Measurements from ENCODE around the gene CSTPP1.

CSTPP1 gene

GRCh38 chr11:46944356-46945075 is 8.0 kb downstream of the CSTPP1 start:
- no peak overlapping the region for H3K4me3 ChIP-seq (ENCODE audit: low read length)
- TF ChIP-seq, protein P1, sequence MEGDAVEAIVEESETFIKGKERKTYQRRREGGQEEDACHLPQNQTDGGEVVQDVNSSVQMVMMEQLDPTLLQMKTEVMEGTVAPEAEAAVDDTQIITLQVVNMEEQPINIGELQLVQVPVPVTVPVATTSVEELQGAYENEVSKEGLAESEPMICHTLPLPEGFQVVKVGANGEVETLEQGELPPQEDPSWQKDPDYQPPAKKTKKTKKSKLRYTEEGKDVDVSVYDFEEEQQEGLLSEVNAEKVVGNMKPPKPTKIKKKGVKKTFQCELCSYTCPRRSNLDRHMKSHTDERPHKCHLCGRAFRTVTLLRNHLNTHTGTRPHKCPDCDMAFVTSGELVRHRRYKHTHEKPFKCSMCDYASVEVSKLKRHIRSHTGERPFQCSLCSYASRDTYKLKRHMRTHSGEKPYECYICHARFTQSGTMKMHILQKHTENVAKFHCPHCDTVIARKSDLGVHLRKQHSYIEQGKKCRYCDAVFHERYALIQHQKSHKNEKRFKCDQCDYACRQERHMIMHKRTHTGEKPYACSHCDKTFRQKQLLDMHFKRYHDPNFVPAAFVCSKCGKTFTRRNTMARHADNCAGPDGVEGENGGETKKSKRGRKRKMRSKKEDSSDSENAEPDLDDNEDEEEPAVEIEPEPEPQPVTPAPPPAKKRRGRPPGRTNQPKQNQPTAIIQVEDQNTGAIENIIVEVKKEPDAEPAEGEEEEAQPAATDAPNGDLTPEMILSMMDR (conservative IDR thresholded peaks at IDR 0.05; ENCODE audit: low read depth, low read length), result no peak
- DNase-seq (ENCODE audit: low read depth), result no peak

DNA sequence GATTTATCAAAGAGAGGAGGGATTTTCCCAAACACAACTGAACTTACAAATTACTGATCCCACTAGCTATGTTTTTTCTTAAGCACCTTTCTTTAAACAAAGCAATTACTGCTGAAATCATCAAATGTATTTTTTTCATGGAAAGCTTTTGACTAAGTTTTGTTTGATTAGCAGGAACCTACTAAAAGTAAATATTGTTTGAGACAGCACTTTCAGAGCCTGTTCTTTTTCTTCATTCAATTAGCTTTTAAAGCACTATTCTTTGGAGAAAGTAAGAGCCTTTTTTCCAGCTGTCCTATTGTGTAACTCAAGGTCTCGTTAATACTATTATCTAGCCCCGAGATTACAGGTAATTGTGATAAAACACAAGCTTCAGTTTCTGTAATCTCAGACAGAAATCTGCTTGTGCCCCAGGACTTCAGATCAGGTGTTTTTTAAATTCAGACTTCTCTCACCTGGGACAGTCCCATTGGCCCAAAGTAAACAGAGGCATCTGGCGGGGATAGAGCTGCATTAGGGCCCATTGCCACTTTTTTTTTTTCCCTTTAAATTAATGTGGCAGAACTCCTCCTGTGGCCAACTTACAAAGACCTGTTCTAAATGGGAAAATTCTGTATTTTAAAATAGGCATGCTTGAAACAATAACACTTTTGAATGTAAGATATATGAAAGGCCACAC is 11.0 kb downstream of the CSTPP1 start:
- H3K4me3 ChIP-seq (ENCODE audit: low read length), result no peak overlapping the region
- TF ChIP-seq, protein P1 (conservative IDR thresholded peaks at IDR 0.05; ENCODE audit: low read depth, low read length), result no peak
- DNase-seq (ENCODE audit: low read depth), result no peak

DNA sequence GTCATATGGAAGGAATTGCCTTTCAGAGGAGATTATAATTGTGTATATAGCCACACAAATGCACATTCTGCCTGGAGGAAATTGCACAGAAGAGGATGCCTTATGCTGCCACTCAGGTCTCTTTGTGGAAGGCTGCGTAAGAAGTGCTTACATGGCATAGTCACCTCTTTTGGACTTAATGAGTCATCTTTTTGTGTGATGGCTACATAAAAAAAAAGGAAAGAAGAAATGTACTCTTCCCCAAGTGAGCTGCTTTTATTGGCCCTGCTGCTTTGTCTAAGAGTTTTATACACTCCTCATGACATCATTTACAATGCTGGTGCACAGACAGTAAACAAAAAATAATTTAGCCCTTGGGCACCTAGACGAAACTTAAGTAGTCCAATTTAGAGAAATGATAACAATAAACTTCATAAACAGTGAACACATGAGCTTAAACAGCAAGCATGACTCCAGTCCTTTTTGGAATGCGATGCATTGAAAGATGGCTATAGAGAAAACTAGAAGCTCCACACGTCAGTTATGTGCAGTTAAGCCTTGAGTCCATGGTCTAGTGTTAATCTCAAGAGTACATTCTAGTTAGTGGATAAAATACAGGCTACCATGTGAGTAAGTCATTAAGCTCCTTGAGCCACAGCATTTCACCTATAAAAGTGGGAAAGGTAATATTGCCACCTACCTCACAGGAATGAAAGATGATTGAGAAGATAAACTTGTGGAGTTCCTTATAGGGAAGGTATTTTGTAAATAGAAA is 12.0 kb downstream of the CSTPP1 start:
- TF ChIP-seq, protein P1 (conservative IDR thresholded peaks at IDR 0.05; ENCODE audit: low read depth, low read length), result no peak
- peak; percentile 38 for DNase-seq (ENCODE audit: low read depth)

DNA sequence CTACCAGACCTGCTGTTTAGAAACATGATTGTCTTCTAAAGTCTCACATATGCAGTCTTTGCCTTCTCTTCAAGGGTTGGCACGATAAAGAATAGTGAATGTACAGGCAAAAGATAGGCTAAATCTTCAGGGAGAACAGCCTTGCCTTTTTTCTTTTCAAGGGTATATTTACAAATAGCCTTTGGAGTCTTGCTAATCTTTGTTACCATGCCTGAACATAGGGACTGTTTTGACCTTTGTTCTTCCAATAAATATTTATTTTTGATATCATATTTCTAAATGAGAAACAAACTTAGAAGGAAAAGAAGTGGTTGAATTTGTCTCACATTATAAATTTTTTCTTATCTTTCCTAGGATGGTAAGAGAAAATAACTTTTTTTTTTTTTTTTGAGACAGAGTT is 12.7 kb downstream of the CSTPP1 start:
- no peak for DNase-seq (ENCODE audit: low read depth)
- TF ChIP-seq, protein P1 (conservative IDR thresholded peaks at IDR 0.05; ENCODE audit: low read depth, low read length), result no peak
- no peak overlapping the region for H3K4me3 ChIP-seq (ENCODE audit: low read length)

More for the DNA sequence above, 12.0 kb downstream of the CSTPP1 start:
- H3K4me3 ChIP-seq (ENCODE audit: low read length), result no peak overlapping the region

GRCh38 chr11:46951864-46952263 is 15.3 kb downstream of the CSTPP1 start:
- peak; percentile 58 for DNase-seq (ENCODE audit: low read depth)
- TF ChIP-seq, protein P1 (conservative IDR thresholded peaks at IDR 0.05; ENCODE audit: low read depth, low read length), result no peak

DNA sequence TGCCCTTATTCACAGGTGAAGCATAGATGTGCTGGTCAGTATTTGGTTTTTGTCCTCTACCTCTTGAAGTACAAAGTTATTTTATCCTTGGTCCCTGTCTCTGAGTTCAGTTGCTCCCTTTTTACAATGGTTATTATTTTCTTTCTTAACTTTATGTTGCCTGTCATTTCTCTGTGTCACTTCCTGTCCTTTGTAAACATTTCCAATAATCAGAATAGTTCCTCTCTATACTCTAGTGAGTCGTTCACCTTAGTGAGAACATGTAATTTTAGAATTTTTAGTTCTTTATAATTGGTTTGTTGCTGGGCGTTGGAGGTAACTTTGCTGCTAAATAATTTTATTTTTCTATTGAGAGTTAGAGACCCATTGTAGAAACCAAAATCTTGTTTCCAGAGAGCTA is 16.0 kb downstream of the CSTPP1 start:
- H3K4me3 ChIP-seq (ENCODE audit: low read length), result no peak overlapping the region
- DNase-seq (ENCODE audit: low read depth), result no peak
- TF ChIP-seq, protein P1 (conservative IDR thresholded peaks at IDR 0.05; ENCODE audit: low read depth, low read length), result no peak

More at GRCh38 chr11:46951864-46952263, 15.3 kb downstream of the CSTPP1 start:
- H3K4me3 ChIP-seq (ENCODE audit: low read length), result no peak overlapping the region
